Activated naive CD4-positive, alpha-beta T cell treated with anti-CD3 and anti-CD28 coated beads for 36 hours (primary cell): ENCODE measurements around the gene USP6NL. TPM values are rescaled to one million over a fixed set of nuclear protein-coding genes. Genes with fewer than 3 reads are reported as not detected.
A peak's percentile ranks its signal among the peaks of the same experiment; 100 is the strongest.
"Not testable (repeated sequence)": the region's sequence is repeated elsewhere in the genome, so short reads cannot be mapped to it uniquely, and the experiment has no call there.

Experiments
- CTCF ChIA-PET: fragments of 350-600 bp; sonication (Branson Sonifier 250); formaldehyde crosslinking; loops from one replicate; lab custom pipeline; 2021; ENCODE audit warnings: antibody characterized with exemption; lab: Charles Lee
- DNase-seq: peaks from one replicate; pipeline ENCODE4 v3.0.0-alpha.2; 2020
- H3K27ac Mint-ChIP-seq: one replicate; pipeline ENCODE4 v1.8.0; 2021; ENCODE audit warnings: mild to moderate bottlenecking, mixed read lengths
- H3K27me3 Mint-ChIP-seq: one replicate; pipeline ENCODE4 v1.8.0; 2021; ENCODE audit warnings: low read depth, mixed read lengths
- H3K36me3 Mint-ChIP-seq: one replicate; pipeline ENCODE4 v1.8.0; 2021; ENCODE audit warnings: low read depth, mixed read lengths
- H3K4me1 Mint-ChIP-seq: one replicate; pipeline ENCODE4 v1.8.0; 2021; ENCODE audit warnings: low read depth, mixed read lengths
- H3K4me3 Mint-ChIP-seq: one replicate; pipeline ENCODE4 v1.8.0; 2021; ENCODE audit warnings: mild to moderate bottlenecking, moderate library complexity, mixed read lengths
- H3K9me3 Mint-ChIP-seq: one replicate; pipeline ENCODE4 v1.8.0; 2021; ENCODE audit warnings: mixed read lengths
- intact Hi-C: fragments of 100-400 bp; cut with micrococcal nuclease; formaldehyde crosslinking; loops from one replicate; pipeline ENCODE4 v1.15.1; 2023
- total RNA-seq, 2 experiments: library from RNA; stranded (reverse); gene quantifications; one replicate each; pipeline ENCODE4 v1.2.3, GENCODE V29; 2021

USP6NL gene
- total RNA-seq, 2 experiments from 2014 or later, result 6.9 to 7.5 TPM

DNA sequence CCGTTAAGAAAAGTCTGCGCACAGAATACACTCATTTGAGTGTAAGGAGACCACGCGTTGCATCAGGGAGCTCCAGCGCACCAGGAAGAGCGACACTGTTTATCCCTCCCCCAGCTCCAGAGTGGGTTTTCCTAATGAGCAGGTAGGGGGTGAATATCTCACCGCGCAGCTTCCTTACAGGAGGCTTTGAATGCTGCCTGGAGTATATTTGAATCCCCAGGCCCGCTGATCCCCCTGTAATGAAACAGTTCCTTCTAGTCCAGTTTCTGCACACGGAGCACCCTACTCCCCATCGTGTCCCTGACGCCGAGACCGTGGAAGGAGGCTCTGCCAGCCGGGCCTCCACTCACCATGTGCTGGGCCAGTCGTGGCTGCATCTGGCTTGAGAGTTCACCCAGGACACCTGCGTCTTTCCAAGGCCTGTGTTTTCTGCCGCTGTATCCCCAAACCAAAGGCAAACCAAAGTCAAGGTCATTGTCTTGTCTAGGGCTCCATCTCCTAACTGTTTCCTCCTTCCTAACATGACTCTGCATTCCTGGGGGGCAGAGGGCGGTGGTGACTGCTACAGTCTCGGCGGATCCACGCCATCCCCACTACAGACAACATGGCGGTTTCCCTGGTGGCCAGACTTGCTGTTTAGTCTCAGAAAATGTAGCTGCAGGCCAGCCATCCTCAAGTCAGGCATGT, 167.8 kb downstream of the USP6NL start:
- H3K4me3 Mint-ChIP-seq, result no peak overlapping the region
- intact Hi-C loops, result no loop called here
- DNase-seq, result no peak
- H3K9me3 Mint-ChIP-seq, result no peaks in the 10 kb centered on the region
- H3K27ac Mint-ChIP-seq, result no peak overlapping the region
- H3K27me3 Mint-ChIP-seq, result no peaks in the 10 kb centered on the region
- H3K4me1 Mint-ChIP-seq, result peaks cover 34% of the 10 kb centered on the region
- CTCF ChIA-PET, result no interaction called here
- H3K36me3 Mint-ChIP-seq, result no peaks in the 10 kb centered on the region

DNA sequence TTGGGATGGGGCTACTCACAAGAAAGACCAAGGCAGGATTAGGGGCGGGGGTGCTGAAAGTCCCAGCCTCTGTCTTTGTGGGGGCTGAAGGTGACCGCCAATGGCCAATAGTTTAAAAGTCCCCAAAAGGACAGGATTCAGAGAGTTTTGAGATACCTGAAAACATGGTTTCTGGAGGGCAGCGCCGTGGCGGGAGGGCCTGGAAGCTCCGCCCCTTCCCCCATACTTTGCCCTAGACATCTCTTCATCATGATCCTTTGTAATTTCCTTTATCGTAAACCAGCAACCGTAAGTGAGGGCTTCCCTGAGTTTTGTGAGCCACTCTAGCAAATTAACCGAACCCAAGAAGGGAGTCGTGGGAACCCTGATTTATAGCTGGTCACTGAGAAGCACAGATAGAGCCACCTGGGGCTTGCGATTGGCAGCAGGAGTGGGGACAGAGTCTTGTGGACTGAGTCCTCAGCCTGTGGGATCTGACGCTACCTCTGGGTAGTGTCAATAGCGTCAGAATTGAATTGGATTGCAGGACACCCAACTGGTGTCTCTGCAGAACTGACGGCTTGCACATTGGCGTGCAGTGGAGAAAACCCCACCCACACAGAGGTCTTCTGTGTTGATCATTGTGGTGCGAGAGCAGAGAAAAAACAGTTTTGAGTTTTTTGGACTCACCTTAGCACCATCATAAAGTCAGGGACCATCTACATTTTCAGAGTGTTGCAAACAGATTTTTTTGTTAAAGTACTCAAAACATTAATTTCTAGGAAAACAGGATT, 169.3 kb downstream of the USP6NL start:
- Mint-ChIP-seq H3K4me1 (peaks cover 25% of the 10 kb centered on the region), H3K9me3 (no peaks in the 10 kb centered on the region), H3K36me3 (no peaks in the 10 kb centered on the region), H3K27ac (no peak overlapping the region), H3K4me3 (no peak overlapping the region), H3K27me3 (no peaks in the 10 kb centered on the region)
- no peak for DNase-seq
- intact Hi-C loops, result no loop called here
- CTCF ChIA-PET, result no interaction called here

DNA sequence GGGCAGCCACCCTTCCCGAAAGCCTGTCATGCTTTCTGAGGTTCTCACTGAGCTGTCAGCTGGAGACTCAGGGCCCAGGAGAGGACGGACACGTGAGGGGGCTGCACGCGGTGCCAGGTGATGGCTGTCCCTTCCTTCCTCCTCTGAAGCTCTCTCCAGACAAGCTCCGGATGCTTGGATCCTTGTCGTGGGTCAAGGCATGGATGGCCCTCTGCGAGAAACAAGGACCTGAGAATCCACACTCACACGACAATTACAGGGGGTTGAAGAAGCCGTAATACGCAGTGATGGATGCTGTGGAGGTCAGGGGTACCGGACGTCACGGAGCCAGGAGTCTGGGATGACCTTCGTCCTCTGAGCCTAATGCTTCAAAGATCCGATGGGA, 170.3 kb downstream of the USP6NL start:
- CTCF ChIA-PET, result interaction anchor here (0.6 kb wide), 1 partner anchor 342 kb away, joined by 3 read pairs; no protein-coding TSS in a partner anchor
- Mint-ChIP-seq H3K4me1 (peaks cover 23% of the 10 kb centered on the region), H3K36me3 (no peaks in the 10 kb centered on the region), H3K4me3 (no peak overlapping the region), H3K9me3 (no peaks in the 10 kb centered on the region), H3K27me3 (no peaks in the 10 kb centered on the region), H3K27ac (no peak overlapping the region)
- DNase-seq, result no peak
- intact Hi-C loops, result no loop called here

DNA sequence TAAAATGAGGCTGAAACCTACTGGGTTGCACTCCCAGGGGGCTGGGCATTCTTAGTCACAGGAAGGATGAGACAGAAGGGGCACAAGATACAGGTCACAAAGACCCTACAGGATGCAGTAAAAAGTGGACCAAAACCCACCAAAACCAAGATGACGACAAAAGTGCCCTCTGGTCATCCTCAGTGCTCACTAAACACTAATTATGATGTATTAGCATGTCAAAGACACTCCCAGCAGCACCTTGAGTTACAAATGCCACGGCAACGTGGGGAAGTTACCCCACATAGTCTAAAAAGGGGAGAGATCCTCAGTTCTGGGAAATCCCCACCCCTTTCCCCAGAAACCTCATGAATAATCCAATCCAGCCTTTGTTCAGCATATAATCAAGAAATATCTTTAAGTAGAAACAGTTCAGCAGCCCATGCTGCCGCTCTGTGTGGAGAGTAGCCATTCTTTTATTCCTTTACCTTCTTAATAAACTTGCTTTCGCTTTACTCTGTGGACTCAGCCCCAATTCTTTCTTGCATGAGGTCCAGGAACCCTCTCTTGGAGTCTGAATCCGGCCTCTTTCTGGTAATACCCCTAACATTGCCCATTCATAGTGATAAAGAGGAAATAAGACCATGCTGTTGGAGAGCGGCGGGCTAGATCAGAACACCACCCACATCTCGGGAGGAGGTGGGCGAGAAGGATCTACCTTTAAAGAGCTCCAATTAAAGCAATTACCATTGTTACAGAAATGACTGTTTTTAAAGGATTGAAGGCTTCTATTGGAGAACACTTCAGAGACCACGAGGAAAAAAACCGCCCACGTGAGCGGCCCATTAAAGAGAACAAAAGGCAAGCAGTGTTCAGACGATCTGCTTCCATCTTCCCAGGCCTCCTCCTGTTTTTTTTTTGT, 170.9 kb downstream of the USP6NL start:
- CTCF ChIA-PET, result interaction anchor here (0.6 kb wide), 1 partner anchor 343 kb away, joined by 3 read pairs; no protein-coding TSS in a partner anchor
- intact Hi-C loops, result no loop called here
- no peaks in the 10 kb centered on the region for H3K27me3 Mint-ChIP-seq
- peak overlapping the region; percentile 27 for H3K4me3 Mint-ChIP-seq
- no peaks in the 10 kb centered on the region for H3K36me3 Mint-ChIP-seq
- DNase-seq, result peak; percentile 74
- H3K4me1 Mint-ChIP-seq, result peaks cover 22% of the 10 kb centered on the region
- H3K27ac Mint-ChIP-seq, result peak overlapping the region; percentile 71
- H3K9me3 Mint-ChIP-seq, result no peaks in the 10 kb centered on the region

DNA sequence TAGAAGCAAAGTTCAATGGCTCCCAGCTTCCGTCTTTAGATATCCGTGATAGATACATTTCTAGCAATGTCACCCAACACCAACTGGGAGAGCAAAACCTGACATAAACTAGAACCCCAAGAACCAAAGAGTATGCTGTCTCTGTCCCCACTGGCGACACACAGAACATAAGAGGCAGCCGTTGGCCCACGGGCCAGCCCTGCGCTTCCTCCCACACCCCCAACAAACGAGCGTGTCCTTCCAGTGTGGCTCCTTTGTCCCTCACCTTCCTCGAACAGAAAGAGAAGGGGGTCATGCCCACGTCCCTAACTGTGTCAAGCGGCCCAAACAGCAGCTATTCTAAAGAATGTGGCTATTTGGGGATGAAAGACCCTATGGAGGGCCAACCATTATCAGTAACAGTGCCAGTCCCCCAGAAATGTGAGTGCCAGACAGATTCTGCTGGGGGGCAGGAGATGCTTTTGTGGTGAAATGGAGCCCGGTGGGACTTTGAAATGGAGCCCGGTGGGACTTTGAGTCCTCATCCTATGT, 171.9 kb downstream of the USP6NL start:
- peaks cover 22% of the 10 kb centered on the region for H3K4me1 Mint-ChIP-seq
- H3K27me3 Mint-ChIP-seq, result peaks cover under 1% of the 10 kb centered on the region
- H3K4me3 Mint-ChIP-seq, result no peak overlapping the region
- H3K27ac Mint-ChIP-seq, result peak overlapping the region; percentile 71
- CTCF ChIA-PET, result no interaction called here
- intact Hi-C loops, result no loop called here
- no peak for DNase-seq
- H3K9me3 Mint-ChIP-seq, result no peaks in the 10 kb centered on the region
- H3K36me3 Mint-ChIP-seq, result no peaks in the 10 kb centered on the region

DNA sequence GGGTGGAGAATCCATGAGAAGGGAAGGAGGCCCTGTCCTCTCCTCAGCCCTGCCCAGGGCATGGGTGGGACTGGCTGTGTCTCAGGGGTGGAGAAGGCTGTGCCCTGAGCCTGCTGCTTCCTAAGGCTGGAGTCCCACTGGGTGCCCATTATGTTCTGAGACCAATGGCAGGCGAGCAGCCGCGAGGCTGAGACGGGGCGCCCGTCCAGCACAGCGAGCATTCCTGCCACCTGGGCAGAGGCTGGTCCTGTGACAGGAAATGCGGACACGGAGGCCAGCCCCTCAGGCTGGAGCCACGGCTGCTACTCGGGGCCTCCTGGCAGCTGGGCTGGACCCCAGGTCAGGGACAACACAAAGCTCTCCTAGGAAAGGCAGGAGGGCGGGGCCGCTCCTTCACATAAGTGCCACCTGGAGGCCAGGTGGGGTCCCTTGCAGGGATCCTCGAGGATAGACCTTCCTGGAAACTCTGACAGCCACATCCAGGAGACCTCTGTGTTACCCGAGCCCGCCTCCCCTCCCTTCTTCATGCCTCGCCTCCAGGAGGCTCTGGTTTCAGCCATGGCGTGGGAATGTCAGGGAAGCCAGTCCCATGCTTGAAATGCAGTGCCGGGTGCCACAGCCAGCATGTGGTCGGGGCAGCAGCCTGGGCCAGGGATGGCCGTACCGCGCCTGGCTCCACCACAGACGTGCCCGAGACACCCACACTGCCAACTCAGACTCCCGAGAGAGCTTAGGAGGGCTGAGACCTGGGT, 173.9 kb downstream of the USP6NL start:
- Mint-ChIP-seq H3K27ac (no peak overlapping the region), H3K27me3 (peaks cover 3% of the 10 kb centered on the region), H3K4me1 (peaks cover 22% of the 10 kb centered on the region), H3K9me3 (no peaks in the 10 kb centered on the region), H3K4me3 (no peak overlapping the region), H3K36me3 (no peaks in the 10 kb centered on the region)
- intact Hi-C loops, result no loop called here
- no peak for DNase-seq
- CTCF ChIA-PET, result no interaction called here

DNA sequence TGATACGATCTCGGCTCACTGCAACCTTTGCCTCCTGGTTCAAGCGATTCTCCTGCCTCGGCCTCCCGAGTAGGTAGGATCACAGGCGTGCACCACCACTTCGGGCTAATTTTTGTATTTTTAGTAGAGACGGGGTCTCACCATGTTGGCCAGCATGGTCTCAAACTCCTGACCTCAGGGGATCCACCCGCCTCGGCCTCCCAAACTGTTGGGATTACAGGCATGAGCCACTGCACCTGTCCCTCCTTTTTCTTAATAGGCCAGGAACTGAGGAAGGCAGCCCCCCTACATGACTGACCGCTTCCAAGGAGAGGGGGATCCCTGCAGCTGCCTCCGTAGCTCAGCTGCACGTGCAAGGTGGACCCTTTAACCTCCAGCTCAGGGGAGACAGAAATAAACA, 175.0 kb downstream of the USP6NL start:
- H3K27me3 Mint-ChIP-seq, H3K36me3 Mint-ChIP-seq, H3K27ac Mint-ChIP-seq, intact Hi-C loops, H3K9me3 Mint-ChIP-seq, H3K4me3 Mint-ChIP-seq, DNase-seq: not testable (repeated sequence)
- peaks cover 20% of the 10 kb centered on the region for H3K4me1 Mint-ChIP-seq
- CTCF ChIA-PET, result interaction anchor here (0.6 kb wide), 1 partner anchor 19 kb away, joined by 3 read pairs; no protein-coding TSS in a partner anchor

DNA sequence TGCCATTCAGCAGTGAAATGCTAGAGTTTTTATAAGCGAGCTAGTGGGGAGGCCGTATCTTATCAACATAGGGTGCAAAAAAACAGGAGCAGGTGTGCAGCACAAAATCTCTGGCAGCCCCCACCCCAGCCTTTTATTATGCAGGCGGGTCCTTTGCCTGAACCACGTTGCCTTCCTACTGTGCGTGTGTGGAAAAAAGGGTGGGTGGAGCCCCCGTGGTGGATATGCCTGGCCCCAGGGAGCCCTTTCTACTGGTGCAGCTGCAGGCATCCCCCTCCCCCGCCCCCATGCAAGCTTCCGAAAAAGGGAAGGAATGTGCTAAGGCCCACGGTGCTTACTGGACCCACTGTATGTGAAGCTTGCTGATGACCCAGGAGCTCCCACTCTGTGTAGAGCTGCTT, 175.9 kb downstream of the USP6NL start:
- H3K27me3 Mint-ChIP-seq, result peaks cover 3% of the 10 kb centered on the region
- no peak for DNase-seq
- H3K9me3 Mint-ChIP-seq, result no peaks in the 10 kb centered on the region
- no peak overlapping the region for H3K27ac Mint-ChIP-seq
- intact Hi-C loops, result no loop called here
- CTCF ChIA-PET, result interaction anchor here (0.5 kb wide), 1 partner anchor 1335 kb away, joined by 3 read pairs; no protein-coding TSS in a partner anchor
- no peak overlapping the region for H3K4me3 Mint-ChIP-seq
- H3K4me1 Mint-ChIP-seq, result peaks cover 13% of the 10 kb centered on the region
- no peaks in the 10 kb centered on the region for H3K36me3 Mint-ChIP-seq

DNA sequence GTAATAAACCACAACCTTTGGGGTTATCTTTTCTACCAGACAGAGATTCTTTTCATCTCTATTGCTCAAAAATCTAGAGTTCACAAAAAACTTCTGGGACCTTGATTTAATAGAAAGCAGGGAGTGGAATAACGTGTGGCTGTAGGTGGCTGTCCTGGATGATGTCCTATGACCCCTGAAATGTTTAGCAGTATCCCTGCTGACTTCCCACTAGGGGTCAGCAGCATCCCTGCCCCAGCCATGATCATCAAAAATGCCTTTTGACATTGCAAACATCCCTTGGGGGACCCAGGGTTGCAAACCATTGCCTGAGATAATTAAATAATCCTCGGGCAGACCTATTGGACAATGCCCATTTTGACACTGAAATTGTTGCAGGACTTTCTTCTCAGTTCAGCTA, 177.1 kb downstream of the USP6NL start:
- H3K27me3 Mint-ChIP-seq, result peaks cover 3% of the 10 kb centered on the region
- intact Hi-C loops, result loop anchor here (1.0 kb wide), 1 partner anchor 38 kb away; no protein-coding TSS in a partner anchor
- DNase-seq, result no peak
- no peaks in the 10 kb centered on the region for H3K36me3 Mint-ChIP-seq
- no peak overlapping the region for H3K4me3 Mint-ChIP-seq
- CTCF ChIA-PET, result no interaction called here
- H3K4me1 Mint-ChIP-seq, result peaks cover 3% of the 10 kb centered on the region
- H3K9me3 Mint-ChIP-seq, result peaks cover 3% of the 10 kb centered on the region
- no peak overlapping the region for H3K27ac Mint-ChIP-seq

DNA sequence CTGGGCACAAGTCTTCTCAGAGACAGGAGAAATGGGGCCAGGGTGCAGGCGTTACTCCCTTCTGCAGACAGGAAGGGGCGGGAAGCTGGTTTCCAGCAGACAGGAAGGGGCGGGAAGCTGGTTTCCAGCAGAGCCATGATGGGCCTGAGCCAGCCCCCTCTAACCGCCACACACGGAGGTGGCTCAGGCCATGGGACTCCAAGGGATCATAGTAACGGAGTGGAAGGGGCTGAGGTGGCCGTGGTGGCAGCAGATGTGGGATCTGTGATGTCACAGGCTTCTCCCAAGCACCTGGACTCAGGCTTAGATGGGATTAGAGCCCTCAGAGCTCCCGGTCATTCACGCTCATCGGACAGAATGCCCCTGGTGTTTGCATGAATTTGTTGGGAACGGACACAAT, 177.8 kb downstream of the USP6NL start:
- intact Hi-C loops, result loop anchor here (1.0 kb wide), 1 partner anchor 39 kb away; no protein-coding TSS in a partner anchor
- CTCF ChIA-PET, result no interaction called here
- Mint-ChIP-seq H3K4me3 (no peak overlapping the region), H3K27me3 (peaks cover 3% of the 10 kb centered on the region), H3K36me3 (no peaks in the 10 kb centered on the region), H3K9me3 (peaks cover 3% of the 10 kb centered on the region), H3K4me1 (no peaks in the 10 kb centered on the region), H3K27ac (no peak overlapping the region)
- no peak for DNase-seq

DNA sequence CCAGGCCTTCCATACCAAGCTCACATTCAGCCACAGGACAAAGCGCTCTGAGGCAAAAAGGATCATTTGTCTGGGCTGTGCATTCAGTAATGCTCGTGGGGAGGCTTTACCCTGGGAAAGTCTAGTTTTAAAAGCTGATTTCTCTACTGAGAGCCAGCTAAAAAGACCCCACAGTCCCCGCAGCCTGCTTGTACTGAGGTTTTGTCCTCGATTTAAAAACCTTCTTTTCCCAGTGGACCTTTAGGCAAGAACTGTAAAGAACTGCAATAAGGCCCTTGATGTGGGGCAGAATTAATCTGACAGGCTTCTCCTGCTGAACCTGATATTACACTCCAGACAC, 180.3 kb downstream of the USP6NL start:
- H3K27ac Mint-ChIP-seq, result no peak overlapping the region
- DNase-seq, result no peak
- no peaks in the 10 kb centered on the region for H3K36me3 Mint-ChIP-seq
- intact Hi-C loops, result no loop called here
- CTCF ChIA-PET, result interaction anchor here (0.6 kb wide), 1 partner anchor 265 kb away, joined by 3 read pairs; no protein-coding TSS in a partner anchor
- H3K27me3 Mint-ChIP-seq, result peaks cover 3% of the 10 kb centered on the region
- no peak overlapping the region for H3K4me3 Mint-ChIP-seq
- H3K9me3 Mint-ChIP-seq, result peaks cover 4% of the 10 kb centered on the region
- no peaks in the 10 kb centered on the region for H3K4me1 Mint-ChIP-seq
